GM18505 (cell line): Measurements from ENCODE around the gene RAP2A.

Source experiments
- ATAC-seq: cut with Tn5 transposase; IDR thresholded peaks from one replicate; pipeline ENCODE4 v1.9.1; 2021; ENCODE audit not compliant: unreplicated experiment
- POLR2A ChIP-seq: IDR thresholded peaks from 4 replicates; pipeline ENCODE4 v1.6.1; 2011; ENCODE audit warnings: borderline replicate concordance; ENCODE audit not compliant: insufficient read depth, insufficient read length; ENCODE audit errors: extremely low read depth

The RAP2A gene

DNA sequence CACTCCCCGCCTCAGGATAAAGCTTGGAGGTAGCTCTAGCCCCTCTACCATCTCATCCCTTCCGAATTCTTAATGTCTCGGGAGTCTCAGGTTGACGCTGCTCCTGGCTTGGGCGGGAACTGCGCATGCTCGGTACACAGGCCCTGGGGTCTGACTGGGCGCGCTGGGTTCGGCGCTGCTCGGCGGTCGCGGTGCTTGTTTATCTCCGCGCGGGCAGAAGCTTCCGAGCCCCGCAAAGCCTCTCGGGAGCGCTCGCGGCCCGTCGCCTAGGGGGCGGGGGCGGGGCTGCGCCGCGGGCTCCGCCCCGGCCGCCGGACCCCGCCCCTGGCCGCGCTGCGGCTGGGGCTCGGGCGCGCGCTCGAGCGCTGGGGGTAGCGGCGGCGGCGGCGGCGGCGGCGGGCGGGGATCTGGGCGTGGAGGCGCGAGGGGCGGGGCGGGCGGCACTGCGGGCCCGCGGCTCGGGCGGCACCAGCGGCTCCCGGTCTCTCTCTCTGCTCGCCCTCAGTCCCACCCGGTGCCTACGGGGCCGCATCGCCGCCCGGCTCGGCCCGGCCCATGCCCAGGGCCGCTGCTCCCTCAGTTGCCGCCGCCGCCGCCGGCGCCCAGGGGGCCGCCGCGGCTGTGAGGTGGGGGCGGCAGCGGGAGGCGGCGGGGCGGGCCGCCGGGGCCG is at the start of gene RAP2A:
RAP2A (plus strand) TSS at position 443 of the 670 bp plus-strand sequence. CDS start 302 bp downstream, outside the sequence.
- ATAC-seq = peak; percentile 49
- TF ChIP-seq POLR2A = peak; percentile 64

DNA sequence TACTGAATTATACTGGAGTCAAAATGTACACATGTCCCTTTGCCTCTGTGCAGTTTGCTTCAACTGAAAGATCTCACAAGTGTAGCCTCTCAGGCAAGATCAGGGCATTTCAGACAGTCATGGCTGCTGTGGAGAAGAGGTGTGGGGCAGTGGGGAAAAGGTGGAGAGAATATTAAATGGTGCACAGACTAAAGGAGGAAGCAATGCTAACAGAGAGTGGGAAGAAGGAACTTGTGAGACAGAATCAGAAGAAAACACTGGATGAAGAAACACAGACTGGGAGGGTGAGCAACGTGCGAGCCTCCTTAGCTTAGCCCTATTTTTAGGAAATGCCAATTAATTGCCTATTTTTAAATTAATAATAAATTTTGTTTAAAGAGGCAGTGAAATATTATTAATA is 49.6 kb upstream of the RAP2A start:
- no peak for TF ChIP-seq POLR2A
- no peak for ATAC-seq

- no peak for ATAC-seq
- TF ChIP-seq POLR2A = no peak
Measured at GRCh38 chr13:97385146-97385545, 48.8 kb upstream of the RAP2A start.

GRCh38 chr13:97385854-97386253 is 48.1 kb upstream of the RAP2A start:
- ATAC-seq = no peak
- no peak for TF ChIP-seq POLR2A

- no peak for ATAC-seq
- no peak for TF ChIP-seq POLR2A
Measured at GRCh38 chr13:97386801-97387484, 47.0 kb upstream of the RAP2A start.

- ATAC-seq = no peak
- no peak for TF ChIP-seq POLR2A
Measured at GRCh38 chr13:97387485-97387839, 46.5 kb upstream of the RAP2A start.

DNA sequence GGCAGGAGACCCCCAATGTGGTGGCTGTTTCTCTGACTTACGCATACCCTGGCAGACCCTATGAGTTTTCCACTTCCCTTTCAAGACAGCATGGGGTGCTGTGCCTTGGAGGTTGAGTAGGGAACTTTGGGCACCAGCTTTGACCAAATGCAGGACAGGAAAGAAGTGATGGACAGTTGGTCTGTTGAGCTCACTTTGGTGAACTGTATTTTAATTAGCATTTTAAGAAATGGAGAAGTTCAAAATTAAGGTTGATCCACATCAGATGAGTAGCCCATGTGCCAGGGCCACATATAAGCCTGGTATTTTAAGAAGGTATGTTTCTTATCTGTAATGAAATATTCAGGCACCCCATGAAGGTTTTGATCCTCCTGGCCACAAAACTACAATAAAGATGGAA is 46.1 kb upstream of the RAP2A start:
- no peak for TF ChIP-seq POLR2A
- ATAC-seq = no peak

DNA sequence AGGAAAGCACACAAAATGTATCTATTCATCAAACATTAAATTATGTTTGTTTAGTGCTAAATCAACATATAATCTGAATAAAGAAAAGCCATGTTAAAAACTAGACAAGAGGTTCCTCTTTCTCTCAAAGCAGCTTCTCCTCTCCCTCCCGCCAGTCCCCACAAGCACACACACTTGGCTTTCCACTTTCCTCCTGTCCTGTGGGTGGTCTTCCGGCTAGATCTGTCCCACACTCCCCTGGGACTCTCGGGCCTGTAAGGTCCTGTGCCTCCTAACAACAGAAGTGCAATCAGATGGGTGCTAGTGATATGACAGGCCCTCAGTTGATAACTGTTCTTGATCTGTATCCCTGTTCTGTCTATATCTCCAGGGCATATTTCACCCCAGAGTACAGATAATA is 45.6 kb upstream of the RAP2A start:
- TF ChIP-seq POLR2A = no peak
- no peak for ATAC-seq

- no peak for ATAC-seq
- no peak for TF ChIP-seq POLR2A
Measured at GRCh38 chr13:97390941-97391600, 42.9 kb upstream of the RAP2A start.

DNA sequence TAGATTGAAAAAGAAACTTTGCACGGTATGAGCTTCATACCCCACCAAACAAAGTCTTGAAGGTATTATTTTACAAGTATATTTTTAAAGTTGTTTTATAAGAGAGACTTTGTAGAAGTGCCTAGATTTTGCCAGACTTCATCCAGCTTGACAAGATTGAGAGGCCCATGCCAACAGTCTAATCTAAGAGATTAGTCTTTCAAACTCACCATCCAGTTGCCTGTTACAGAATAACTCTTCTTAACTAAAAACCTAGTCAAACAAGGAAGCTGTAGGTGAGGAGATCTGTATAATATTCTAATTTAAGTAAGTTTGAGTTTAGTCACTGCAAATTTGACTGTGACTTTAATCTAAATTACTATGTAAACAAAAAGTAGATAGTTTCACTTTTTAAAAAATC is 41.9 kb upstream of the RAP2A start:
- no peak for TF ChIP-seq POLR2A

DNA sequence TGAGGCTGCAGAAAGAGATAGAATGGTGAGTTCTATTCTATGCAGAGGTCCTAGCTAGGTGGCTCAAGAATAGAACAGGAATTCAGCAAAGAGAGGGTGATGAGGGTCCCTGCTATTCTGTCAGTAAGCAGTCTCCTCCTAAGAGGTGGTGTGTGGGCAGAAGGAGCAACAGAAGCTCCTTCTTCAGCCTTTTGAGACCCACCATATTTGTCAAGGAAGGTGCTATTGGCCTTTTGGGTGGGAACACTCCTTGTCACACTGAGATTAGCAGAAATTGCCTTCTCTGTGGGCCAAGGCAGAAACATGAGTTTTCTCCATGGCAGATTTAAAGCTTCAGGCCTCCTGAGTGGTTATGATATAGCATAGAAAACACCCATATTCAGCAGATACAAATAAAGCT is 39.4 kb upstream of the RAP2A start:
- no peak for ATAC-seq

More for the DNA sequence above, 41.9 kb upstream of the RAP2A start:
- ATAC-seq = no peak

GRCh38 chr13:97395447-97396136 is 38.4 kb upstream of the RAP2A start:
- TF ChIP-seq POLR2A = no peak
- ATAC-seq = no peak

More for the DNA sequence above, 39.4 kb upstream of the RAP2A start:
- TF ChIP-seq POLR2A = no peak

DNA sequence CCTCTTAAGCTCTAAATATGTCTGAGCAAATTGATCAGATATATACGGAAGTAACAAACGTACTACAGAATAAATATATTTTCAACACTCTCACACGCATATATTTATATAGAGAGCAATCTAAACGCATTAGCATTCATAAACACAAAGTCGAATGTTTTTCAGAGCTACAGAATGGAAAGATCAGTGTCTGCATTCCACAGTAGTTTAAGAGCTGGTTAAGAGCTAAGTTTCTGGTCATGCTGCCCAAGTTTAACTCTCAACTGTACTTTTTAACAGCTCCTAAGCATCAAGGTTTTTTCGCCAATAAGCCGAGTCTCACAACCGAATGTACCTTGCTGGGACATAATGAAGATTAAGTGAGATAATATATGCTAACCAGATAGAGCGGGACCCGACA is 36.7 kb upstream of the RAP2A start:
- no peak for TF ChIP-seq POLR2A
- ATAC-seq = no peak

DNA sequence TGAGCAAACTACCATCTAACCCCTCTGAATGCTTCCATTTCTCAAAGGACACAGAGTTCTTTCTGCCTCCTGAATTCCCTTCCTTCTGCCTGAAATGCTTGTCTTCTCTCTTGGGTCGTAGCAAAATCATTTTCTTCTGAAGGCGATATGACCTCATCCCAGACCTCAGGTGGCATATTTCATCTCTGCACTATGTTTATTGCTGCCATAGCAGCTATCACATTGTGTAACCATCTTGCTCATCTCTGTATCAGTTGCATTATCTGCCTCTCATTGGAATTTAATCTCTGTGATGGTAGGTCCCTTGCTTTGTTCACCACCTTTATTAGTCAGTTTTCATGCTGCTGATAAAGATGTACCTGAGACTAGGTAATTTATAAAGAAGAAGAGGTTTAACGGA is 32.5 kb upstream of the RAP2A start:
- TF ChIP-seq POLR2A = no peak
- ATAC-seq = no peak
